NCI-H526 (cell line): ENCODE measurements around the gene LRRC4C.
"Not testable (repeated sequence)": the region's sequence is repeated elsewhere in the genome, so short reads cannot be mapped to it uniquely, and the experiment has no call there.

Source experiments
- DNase-seq, 2 experiments: peaks; one replicate each; lab custom pipeline; 2025; lab: John Stamatoyannopoulos, UW

Gene LRRC4C

DNA sequence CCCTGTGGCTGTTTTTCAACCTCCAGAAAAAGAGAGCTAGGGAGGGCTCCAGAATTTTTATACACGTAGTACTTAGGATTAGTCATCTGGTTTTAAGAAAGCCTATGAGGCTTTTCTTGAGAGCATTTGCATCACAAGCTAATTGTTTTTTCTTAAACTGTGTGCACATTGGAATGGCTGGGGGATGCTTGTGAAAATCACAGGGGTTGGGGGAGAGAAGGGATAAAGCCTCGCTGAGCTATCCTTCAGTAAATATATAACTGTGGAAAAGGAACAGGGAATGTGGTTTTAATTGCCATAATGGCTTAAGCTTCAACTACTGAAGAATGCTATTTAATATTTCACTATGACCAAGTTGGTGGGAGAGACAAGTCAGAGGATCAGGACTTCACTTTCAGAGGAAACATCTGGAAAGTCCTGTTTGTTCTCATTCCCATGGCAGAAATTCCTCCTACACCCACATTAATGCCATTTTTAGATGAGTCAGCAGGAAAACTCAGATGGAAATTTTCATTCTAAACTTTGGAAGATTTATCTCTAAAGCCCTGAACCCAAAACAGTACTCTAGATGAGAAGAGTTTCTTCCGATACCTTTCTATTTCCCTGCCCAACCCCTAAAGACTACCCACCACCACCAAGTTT lies 591.3 kb downstream of the LRRC4C start:
- no peak for DNase-seq

DNA sequence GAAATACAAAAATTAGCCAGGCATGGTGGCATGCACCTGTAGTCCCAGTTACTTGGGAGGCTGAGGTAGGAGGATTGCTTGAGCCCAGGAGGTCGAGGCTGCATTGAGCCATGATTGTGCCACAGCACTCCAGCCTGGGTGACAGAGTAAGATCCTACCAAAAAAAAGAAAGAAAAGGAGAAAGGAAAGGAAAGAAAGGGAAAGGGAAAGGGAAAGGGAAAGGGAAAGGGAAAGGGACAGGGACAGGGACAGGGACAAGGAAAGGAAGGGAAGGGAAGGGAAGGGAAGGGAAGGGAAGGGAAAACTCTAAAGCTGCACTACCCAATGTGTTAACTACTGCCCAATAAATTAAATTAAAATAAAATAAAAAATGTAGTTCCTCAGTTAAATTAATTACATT lies 601.7 kb downstream of the LRRC4C start:
- not testable (repeated sequence) for DNase-seq

DNA sequence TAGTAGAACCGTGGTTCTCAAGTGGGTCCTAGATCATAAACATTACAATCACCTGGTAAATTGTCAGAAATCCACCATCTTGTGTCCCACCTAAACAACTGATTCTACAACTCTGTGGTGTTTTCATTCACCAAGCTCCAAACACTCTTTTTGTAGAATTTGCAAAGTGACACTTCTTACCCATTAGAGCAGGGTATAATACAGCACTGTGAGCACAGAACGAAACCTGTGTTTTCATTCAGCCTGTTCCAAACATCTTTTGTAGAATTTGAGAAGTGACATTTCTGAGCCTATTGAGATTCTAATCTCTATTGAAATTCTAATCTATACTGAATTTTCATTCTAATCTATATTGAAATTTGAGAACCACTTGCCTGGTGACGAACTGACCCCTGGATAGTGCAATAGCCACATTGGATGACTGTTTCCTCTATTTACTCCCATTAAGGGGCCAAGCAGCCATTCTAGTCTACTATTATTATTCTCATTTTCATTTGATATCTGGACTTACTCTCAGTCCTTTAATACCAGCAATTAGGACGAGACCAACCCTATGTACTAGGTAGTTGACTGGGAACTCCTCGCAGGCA lies 616.6 kb downstream of the LRRC4C start:
- no peak for DNase-seq

DNA sequence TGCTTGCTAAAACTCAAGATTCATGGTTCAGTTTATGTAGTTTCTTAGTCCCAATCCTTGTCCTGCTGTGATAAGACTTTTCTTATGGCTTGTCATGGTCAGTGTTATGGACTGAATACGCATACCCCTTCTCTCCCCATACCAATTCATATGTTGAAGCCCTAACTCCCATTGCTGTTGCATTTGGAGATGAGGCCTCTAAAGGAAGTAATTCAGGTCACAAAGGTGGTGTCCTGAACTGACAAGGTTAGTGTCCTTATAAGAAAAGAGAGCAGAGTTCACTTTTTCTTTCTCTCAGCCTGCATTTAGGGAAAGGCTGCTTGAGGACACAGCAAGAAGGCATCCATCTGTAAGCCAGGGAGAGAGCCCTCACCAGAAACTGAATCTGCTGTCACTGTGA lies 618.2 kb downstream of the LRRC4C start:
- DNase-seq, result no peak

DNA sequence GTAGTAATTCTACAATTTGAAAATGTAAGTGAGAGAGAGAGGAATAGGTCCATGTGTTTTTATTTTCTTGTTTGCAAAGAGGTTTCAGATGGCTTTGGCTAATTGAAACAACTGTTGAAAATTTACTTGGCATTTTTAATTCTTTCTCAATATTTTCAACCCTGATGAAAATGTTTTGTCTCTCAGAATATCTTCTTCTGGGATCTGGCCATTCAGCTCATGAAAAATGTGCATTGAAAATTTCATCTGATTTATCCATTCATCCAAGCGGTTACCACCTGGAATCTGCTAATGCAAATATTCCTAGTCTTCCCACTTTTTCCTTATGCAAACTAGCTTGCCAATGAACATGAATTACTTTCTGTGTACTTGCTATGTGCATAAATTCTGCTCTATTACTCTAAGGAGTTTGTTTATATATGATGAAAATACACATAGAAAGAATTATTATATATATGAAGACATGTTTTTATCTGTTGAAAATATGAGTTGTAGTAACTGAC lies 621.2 kb downstream of the LRRC4C start:
- peak; percentile 83 to 84 for DNase-seq

DNA sequence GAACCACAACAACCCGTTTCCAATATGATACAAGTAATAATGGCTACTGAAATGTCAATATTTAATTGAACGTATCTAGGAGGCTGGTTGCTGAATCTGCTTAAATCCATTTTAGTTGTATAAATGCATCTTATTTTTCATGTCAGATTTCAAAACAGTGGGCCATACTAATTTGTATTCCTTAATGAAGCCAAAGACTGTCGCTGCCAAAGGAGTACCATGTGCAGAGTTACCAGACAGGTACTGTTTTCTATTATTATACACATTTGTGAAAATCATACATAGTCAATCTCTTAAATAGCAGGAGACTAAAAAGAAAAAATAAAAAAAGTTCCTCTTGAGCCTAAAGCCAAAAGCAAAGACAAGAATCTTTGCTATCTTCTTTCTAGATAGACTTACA lies 632.3 kb downstream of the LRRC4C start:
- DNase-seq, result no peak

DNA sequence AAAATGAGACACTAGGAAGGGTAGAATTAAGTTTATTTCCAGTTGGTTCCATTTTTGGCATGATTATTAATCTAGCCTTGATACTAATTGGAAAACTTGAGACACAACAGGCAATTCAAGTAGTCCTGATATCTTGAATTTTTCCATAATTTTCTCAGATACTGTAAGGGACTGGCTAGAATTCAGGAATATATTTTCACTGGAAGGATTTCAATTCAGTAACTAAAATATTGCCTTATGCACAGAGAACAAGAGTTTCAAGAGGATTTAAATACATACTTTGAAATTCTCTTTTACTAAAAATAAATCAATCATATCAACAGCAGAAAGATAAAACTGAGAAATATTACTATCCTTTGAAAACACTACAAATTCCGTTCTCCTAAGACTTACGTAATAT lies 632.9 kb downstream of the LRRC4C start:
- no peak for DNase-seq

DNA sequence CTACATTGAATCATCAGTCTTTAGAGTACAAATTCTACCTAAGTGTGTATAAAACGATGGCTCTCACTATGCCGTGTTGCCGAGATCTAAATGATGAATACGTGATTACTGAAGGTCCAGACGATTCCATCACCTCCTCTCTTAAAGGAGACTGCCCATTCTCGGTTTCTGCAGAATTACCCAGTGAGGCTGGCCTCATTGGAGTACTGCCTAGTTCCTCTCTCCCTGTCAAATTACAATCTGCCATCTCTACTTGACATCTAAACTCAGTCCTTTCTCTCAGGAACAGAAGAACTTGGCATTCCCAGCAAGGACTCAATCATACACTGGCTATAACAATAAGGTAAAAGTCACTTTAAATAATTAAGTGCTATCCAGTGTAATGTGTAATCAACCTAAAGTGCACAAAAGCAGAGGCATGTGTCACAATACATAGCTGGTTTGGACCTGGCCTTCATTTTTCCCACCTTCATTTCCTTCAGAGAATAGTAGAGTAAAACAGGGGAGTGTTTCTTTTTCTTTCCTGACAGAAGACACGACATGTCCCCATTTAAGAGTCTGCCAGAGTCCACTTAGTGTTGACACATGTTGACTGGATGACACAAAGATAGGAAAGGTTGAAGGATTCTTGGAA lies 634.1 kb downstream of the LRRC4C start:
- no peak for DNase-seq

DNA sequence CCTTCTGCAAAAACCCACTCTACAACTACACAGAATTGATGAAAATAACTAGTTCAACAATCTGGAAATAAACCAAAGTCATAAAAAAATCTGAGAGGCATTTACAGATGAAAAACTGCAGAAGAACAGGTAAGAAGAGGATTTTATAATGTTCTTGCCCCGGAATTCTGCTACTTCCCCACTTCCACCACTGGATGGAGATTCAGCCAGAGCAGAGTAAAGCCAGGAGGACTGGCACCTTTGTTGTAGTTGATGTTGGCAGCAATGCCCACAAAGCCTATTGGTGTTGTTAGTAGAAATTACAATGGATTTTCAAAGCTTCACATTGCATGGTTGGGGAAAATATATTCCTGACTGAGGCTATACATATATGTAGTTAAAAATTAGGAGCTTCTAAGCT lies 640.2 kb downstream of the LRRC4C start:
- DNase-seq, result peak in 1 of 2 experiments; percentile 1

DNA sequence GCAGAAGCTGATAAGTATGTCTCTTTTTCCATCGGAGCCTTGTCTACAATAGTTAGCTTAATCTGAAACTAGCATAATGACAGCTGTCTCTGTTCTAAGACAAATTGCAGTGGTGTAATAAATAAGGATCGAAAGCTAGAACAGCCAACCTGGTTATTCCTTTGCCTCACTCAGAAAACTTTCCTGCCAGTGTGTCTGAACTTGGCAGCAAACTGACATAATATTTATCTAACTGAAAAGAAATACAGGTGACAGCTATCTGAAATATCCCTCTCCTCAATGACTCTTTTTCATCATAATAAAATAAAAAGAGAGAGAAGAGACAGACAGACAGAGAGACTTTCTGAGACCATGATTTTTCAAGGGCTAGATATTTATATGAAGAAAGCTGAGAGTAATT lies 642.5 kb downstream of the LRRC4C start:
- DNase-seq, result no peak

DNA sequence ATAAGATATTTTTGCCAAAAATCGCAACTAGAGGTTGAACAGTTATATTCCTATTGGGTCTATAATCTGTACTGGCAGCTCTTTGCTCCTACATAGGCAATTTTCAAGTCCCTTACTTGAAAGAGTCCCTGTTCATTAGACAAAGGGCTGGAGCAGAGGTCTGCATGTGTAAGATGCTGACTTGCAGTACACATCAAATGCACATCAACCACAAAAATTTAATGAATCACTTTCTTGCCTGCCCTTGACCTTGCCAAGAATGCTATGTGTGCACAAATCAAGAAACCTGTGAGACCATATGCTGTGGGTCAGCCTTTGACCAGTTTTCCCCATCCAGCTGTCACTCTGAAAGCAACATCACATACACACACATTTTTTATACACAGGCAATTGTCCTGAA lies 661.5 kb downstream of the LRRC4C start:
- DNase-seq, result no peak

DNA sequence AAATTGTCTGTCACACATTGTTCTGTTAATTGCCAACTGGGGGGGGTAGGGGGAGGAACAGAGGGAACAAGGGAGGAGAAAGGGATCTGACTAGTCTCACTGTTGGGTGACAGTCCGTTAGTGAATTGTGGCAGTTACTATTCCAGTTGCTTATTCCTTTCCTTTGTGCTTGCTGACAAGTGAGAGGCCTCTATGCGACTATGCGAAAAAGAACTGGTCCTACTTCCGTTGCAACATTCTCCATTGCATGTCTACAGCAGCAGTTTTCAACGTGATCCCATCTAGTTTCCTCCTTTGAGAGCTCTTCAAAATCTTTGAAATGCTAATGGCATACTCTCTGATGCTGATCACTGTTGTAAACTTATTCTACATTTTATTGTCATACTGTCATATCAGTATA lies 672.2 kb downstream of the LRRC4C start:
- no peak for DNase-seq

DNA sequence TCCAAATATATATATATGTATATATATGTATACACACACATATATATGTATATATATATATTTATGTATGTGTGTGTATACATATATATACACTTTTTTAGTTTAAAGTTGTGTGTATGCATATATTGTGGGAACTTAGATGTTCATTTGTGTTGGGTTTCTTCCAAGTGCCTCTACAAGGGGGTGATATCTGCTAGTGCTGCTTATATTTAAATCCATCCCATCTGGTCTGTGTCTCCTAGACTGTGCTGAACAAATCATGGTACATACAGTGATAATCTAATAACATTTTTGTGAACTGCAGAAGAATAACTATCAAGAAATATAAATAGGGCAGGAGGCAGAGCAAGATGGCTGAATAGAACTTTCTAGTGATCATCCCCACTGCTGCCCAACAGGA lies 696.4 kb downstream of the LRRC4C start:
- no peak for DNase-seq

DNA sequence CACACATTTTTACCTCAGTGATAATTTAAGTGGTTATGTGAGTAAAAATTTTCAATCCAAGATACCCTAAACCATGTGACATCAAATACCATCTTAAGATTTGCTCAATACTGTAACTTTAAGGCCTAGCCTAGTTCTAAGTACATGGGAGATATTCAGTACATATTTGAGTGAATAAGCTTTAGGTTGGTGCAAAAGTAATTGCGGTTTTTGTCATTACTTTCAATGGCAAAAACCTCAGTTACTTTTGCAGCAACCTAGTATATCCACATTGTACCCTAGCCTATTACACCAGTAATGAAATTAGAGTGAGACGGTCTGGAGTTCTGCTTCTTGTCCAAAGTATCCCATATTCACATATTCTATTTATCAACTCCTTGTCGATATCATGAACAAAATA lies 700.1 kb downstream of the LRRC4C start:
- no peak for DNase-seq

DNA sequence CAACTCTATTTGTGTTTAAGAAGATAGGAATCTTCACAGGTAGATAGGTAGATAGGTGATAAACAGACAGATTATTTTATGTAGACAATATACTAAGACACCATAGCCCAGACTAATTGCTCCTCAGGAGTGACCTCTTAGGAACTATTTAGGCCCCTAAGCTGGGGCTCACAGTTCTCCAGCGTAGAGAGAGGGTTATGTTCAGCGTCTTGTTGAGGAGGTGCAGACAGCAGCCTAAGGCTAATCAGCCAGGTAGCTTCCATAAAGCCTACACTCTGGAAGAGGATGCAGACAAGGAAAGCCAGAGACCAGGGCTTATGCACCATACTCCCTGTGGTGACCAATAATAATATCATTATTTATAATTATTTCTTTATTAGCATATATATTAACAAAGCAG lies 705.2 kb downstream of the LRRC4C start:
- DNase-seq, result no peak

DNA sequence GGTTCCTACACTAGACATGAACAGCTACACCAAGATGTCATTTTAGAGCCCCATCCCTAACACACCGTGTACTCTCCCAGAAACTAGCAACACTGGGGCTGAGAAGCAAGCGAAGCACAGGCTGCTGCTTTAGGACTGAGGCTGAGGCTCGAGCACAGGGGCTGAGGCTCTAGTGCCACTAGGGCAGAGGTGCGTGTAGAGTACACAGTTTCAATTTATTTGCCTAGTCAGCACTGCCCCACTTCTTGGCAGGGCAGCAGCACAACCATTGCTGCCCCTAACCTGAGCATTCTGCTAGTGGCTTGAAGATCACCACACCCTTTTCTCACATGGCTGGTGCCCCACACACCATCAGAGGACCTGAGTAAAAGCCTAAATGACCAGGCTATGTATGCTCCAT lies 713.2 kb downstream of the LRRC4C start:
- no peak for DNase-seq

DNA sequence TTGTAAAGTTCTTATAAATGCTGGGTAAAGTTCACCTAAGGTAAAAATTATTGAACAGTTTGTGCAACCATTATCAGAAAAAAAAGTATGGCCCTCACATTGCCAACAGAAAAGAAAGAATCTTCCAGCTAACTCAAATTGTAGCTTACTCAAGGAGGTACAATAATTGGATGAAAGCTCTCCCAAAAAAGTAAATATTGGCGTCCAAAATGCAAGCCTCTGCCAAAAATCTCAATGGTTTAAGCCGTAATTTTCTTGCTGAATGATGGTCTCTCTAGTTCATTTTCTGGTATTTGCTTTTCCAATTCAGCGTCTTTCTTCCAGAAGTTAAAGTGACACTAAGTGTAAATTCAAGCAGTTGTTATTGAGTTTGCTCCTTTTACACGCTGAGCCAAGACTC lies 727.3 kb downstream of the LRRC4C start:
- DNase-seq, result no peak

DNA sequence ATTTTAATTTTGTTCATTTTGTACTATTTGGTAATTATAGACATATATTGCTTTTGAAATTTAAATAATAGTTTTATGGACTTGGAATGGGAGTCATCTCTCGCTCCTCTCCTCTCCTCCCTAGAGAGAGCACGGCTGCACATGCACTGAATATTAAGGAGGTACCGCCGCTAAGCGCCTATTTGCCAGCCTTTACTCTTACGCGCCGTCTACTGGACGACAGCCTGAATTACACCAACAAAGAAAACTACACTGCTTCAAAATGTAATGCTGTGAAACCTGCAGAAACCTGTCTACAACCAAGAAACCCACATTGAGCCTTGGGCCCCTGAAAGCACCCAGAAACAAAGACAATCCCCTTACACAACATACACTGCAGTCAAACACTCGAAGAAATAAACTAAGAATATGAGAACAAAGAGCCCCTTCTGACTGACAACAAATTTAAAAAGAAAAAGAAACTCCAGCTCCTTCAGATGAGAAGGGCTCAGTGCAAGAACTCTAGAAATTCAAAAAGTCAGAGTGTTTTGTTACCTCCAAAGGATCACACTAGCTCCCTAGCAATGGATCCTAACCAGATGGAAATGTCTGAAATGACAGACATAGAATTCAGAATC lies 737.2 kb downstream of the LRRC4C start:
- DNase-seq, result peak; percentile 23 to 69

DNA sequence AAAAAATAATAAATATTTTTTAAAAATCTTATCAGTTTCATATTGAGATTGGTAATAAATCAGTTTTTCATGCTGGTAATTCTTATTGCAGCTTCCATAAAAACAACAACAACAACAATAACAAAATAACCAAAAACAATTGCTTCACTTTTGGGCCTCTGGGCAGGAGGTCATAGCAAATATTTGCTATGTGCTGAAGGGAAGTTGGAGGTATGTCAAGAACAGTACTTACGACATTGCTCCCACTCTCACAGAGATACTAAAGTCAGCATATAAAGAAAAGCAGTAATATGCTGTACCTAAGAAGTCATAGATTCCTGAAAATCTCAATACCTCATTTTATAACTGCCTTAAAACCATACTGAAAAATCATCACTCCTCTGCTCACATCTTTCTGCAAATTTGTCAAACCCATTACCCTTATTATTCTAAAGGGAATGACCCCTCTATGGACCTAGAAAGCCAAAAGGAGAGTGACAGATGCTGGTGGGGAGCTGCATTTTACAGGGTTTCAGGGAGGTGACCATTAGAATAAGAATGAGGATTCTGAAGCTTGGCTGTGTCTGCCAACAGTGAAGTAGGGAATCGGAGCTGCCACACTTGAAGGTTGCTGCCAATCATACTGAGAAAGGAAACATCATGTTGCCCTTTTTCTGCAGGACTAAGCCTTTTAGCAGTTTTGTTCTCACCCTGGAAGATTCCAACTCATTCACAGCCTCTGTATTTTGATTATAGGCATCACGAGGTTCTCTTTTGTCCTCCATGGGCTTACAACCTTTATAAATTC lies 742.9 kb downstream of the LRRC4C start:
- no peak for DNase-seq

DNA sequence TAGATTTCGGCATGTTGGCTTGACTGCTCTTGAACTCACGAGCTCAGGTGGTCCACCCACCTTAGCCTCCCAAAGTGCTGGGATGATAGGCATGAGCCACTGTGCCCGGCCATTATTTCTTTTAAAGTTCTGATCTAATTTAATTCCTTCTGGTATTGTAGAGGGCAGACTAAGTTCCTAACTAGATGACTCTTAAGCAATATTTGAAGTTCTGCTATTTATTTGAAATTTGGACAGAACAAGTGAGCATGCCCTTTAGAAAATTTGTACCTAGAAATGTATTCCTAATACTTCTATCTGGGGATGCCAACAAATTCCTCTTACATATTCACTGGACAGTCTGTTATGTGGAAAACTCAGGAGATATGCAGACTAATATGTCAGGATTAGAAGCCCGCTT lies 746.4 kb downstream of the LRRC4C start:
- no peak for DNase-seq

DNA sequence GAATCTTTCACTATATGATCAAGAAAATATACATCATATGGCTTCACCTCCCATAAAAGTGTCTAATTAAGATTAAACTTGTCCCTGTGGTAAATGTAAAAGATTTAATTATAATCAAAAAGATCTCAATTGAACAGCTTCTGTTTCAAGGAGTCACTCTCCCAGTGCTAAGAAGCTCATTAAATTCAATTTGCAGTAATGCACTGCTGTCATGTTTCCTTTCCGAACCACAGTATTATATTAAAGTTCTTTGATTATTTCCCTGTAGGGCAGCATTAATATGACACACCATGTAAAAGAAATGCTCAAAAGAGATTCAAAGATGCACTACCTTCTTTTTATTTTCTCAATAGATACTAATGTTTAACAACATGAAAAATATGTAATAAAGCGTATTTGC lies 758.4 kb downstream of the LRRC4C start:
- no peak for DNase-seq

DNA sequence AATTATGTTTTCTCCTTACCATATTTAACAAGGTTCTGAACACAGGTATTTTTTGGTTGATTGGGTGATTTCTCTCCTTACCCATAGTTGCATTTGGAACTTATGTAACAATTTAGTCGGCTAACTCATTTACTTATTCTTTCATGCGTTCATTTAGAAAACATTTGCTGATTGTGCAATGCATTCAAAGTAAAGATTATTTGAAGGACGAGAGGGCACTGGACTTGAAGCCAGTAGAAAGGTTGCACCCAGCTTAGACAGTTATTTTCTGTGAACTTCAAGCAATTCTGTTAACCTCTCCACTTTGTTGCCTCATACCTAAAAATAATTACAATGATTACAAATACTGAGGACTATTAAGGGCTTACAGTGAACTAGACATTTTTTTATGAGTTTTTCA lies 769.6 kb downstream of the LRRC4C start:
- no peak for DNase-seq
